Liver (tissue), 3 donors: ENCODE data around the gene OGG1.

Experiments
- CTCF ChIP-seq: fragments of 150-350 bp; IDR thresholded peaks from 2 replicates; pipeline ENCODE4 v1.5.1; 2017; ENCODE audit warnings: improper control_type of control experiment, low read depth, low read length; ENCODE audit not compliant: missing input control
- GABPA ChIP-seq, 2 donors: IDR thresholded peaks in 1 of 2; conservative IDR thresholded peaks in 1 of 2; 2 replicates each; pipeline ENCODE4 v1.6.1; 2016; ENCODE audit warnings: antibody characterized with exemption in 2 of 2, mild to moderate bottlenecking in 1 of 2, moderate library complexity in 1 of 2
- SP1 ChIP-seq: IDR thresholded peaks from 2 replicates; pipeline ENCODE4 v1.6.1; 2018; ENCODE audit warnings: antibody characterized with exemption, mild to moderate bottlenecking
- donor health status: healthy.
- donor health status: healthy.

GRCh38 chr3:9781978-9782603 is 32.3 kb downstream of the OGG1 start:
- no peak for TF ChIP-seq CTCF
- peak; percentile 25 for TF ChIP-seq SP1
- TF ChIP-seq GABPA (IDR thresholded peaks at IDR 0.05 in 1 of 2, conservative IDR thresholded peaks at IDR 0.05 in 1 of 2): no peak
